HG02759 (cell line): ENCODE results near the gene PCNT.
"Not testable (repeated sequence)": the region's sequence is repeated elsewhere in the genome, so short reads cannot be mapped to it uniquely, and the experiment has no call there.

Experiments used
- ATAC-seq: cut with Tn5 transposase; IDR thresholded peaks from one replicate; pipeline ENCODE4 v1.9.1; 2021; ENCODE audit warnings: mild to moderate bottlenecking, moderate library complexity; ENCODE audit not compliant: unreplicated experiment

The PCNT gene

DNA sequence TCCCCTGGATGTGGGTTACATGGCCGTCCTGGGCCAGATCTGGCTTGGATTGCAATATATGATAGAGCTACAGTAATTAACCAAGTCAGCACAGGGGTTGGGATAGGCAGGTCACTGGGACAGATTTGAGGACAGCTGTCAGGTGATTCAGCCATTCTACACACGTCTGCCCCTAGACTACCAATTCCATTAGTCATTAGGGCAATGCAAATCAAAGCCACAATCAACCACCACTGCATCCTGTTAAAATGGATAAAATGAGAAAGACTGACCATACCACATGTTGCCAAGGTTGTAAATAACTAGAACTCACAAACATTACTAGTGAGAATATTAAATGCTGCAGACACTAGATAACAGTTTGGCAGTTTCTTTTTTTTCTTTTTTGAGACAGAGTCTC lies 16.3 kb upstream of the PCNT start:
- ATAC-seq = no peak

DNA sequence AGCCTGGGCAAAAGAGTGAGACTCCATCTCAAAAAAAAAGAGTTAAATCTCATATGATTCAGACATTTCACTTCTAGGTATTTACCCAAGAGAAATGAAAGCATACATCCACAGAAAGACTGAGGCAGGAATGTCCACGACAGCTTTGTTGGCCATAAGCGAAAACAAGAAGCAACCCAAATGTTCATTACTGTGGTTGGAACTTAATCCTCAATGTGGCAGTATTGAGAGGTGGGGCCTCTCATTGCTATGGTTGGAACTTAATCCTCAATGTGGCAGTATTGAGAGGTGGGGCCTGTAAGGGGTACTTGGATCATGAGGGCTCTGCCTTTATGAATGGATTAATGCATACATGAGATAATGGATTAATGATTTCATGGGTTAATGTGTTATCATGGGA lies 15.5 kb upstream of the PCNT start:
- no peak for ATAC-seq

DNA sequence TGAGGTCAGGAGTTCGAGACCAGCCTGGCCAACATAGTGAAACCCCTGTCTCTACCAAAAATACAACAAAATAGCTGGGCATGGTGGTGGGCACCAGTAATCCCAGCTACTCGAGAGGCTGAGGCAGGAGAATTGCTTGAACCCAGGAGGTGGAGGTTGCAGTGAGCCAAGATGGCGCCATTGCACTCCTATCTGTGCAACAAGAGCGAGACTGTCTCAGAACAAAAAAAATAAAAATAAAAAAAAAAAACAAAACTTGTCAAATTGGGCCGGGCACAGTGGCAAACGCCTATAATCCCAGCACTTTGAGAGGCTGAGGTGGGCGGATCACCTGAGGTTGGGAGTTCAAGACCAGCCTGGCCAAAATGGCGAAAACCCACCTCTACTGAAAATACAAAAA lies 13.7 kb upstream of the PCNT start:
- not testable (repeated sequence) for ATAC-seq

DNA sequence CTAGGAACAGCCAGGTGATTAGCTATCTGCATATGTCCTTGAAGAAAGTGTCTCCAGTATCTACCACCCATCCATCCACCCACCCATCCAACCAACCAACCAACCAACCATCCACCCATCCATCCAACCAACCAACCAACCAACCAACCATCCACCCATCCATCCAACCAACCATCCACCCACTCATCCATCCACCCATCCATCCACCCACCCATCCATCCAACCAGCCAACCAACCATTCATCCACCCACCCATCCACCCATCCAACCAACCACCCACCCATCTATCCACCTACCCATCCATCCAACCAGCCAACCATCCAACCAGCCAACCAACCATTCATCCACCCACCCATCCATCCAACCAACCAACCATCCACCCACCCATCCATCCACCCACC lies 12.4 kb upstream of the PCNT start:
- ATAC-seq = no peak

DNA sequence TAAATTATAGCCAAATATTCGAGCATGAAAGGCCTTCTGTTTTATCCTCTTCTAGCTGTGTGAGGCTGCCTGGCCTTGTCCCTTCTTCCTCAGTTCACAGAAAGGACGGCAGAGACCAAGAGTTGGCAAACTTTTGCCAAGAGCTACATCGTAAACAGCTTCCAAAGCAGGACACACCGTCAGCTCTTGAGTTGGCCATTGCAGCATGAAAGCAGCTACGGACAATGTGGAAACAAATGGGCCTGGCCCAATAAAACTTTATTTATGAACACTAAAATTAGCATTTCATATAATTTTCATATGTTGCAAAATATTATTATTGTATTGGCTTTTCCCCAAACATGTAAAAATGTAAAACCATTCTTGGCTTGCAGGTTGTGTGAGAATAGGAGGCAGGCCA lies 11.0 kb upstream of the PCNT start:
- no peak for ATAC-seq

DNA sequence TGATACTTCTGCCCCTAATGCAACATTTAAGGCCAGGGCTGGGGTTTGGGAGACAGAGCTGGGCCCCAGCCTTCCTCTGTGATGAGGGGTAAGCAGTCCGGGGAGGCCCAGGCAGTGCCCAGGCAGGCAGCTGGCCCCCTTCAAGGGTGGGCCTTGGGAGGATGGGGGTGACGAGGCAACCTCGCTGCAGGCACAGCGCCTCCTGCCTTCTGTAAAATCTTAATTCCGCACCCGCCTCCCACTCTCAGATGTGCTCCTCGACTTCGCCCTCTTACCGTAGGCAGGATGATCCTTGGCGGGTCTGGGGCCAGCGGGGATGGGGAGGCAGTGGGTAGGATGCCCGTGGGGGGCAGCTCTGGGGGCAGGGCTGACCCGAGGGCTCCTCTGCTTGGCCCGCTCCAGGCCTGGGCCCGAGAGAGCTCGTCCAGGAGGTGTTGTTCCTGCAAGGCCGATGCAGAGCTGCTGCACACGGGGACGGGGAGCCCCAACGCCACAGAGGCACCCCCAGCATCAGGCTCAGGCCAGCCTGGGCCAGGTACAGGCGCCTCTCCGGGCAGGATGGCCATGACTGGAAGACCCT lies 9.4 kb upstream of the PCNT start:
- ATAC-seq = no peak

DNA sequence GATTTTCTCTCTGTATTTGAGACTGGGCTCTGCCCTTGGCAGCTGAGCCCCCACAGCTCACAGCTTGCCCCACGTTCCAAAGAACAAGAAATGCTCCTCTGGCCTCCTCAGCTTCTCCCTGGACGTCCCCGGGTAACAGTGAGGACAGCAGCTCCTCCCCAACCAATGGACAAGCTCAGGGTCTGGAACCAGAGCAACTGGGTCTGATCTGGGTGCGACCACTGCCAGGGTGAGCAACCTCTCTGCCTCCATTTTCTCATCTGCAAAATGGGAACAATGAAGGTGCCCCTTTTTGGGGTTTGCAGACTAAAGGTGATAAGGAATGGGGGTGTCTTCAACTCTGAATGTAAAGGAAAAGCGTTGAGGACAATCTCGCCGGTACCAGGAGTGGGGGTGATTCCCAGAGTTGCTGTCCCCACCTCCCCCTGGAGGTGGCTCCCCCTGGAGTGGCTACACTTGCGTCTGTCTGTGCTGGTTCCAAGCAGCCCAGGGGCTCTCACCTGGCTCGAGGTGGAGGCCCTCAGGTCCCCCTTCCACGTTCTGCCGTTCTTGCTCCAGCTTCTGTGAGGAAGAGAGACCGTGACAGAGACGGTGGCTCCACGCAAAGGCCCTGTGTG lies 7.1 kb upstream of the PCNT start:
- no peak for ATAC-seq

DNA sequence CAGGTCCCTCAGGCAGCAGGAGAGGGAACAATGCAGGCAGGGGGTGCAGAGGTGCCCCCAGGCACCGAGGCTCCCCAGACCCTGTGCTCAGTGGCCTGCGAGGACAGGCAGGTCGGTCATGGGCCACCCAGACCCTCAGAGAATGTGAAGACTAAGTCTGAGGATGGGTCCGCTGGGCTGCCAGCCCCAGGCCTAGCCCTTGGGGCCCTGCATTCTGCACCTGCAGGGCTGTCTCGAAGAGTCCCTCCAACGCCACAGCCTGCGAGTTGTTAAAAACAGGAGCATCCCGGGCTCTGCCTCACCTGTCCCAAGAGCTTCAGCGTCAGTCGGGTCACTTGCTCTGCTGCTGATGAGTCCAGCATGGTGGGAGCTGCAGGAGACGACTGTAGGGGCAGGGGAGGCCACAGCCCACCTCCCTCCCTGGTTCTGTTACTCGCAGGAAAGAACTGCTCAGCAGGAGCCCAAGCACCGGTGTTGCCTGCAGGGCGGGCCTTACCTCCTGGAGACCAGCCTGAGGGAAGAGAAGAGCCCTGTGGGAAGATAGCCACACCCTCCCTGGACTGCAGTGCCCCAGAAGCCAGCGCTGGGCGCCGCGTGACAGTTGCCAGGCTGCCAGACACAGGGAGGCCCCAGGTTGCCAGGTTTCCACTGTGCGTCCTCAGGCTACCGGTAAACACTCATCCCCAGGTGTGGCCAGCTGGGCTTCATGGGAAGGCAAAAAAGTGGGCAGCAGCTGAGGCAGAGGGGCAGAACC lies 6.1 kb upstream of the PCNT start:
- no peak for ATAC-seq

DNA sequence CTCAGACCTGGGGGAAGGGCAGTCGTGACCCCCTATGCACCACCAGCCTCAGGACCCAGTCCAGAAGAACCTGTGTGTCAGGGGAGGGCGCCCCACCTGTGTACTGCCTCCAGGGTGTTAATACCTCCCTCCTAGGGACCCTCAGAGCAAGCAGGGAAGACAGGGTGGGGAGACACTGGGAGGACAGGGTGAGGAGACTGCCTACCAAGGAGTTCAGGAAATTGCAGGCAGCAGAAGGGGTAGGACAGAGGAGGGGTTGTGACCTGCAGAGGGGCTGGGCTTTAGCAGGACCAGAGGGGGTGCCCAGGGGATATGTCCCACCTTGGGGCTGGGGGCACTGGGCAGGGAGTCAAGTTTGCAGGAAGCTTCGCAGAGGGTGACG lies 5.5 kb upstream of the PCNT start:
- ATAC-seq = no peak

DNA sequence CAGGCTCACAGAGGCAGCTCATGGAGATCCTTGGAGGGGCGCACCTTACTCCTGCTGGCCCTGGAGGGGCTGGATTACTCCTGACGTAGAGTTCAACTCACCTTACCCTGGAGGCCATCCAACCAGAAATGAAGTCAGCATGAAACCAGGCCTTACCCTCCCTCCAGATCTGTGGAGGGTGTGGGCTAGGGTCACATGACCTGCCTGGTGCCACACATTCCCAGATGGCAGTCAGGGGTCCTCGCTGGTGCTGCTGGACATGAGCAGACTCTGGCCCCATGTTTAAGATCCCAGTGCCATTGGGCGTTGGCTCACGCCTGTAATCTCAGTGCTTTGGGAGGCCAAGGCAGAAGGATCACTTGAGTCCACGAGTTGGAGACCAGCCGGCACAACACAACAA lies 4.8 kb upstream of the PCNT start:
- no peak for ATAC-seq

DNA sequence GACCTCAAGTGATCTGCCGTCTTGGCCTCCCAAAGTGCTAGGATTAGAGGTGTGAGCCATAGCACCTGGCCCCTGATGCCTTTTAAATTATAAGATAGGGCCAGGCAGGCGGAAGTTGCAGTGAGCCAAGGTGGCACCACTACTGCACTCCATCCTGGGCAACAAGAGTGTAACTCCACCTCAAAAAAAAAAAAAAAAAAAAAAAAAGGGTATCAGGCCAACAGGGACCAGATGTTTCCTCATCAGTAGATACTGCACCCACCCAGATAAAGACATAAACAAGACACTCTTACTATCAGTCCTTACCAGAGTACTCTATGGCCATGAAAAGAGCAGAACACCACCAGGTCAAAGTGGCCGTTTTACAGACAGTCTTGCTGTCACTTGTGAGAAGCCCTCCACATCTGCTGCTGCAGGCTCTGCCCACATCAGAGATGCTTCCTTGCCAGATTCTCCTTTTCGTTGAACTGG lies 3.6 kb upstream of the PCNT start:
- no peak for ATAC-seq

DNA sequence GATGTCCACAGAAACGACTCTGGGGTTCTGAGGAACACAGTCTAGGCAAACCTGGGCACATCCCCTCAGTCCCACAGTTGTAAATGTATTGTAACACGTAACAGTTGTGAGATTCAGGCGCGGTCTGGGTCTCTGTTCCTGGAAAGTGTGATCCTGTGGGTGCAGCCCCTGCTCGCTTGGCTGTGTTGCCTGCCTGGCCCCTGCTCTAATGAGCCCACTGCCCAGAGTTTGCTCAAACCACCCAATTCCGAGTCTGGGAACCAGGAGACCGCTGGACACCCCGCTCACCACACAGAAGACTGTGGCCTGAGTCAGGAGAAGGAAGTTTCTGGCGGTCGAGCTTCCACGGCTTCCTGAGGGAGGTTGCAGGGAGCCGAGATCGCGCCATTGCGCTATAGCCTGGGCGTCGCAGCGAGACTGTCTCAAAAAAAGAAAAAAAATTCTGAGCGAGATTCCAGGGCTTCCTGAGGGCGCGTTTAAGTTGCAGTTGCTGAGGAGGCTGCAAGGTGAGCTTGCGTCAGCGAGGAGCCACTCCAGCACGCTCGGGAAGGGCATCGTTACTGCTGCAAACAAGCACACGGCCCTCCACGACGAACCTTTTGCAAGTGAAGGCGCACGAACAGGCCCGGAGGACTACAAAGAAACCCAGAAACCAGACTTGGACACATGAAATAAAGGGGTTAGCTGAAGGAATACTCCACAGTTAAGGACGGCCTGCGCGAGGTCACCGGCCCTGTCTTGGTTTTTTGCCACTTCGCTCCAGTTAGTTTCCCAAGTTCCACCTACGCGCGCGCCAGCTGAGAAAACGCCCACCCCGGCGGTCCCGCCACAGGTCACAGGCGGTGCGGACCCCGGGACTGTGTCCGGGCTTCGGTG lies 1.4 kb upstream of the PCNT start:
- no peak for ATAC-seq

DNA sequence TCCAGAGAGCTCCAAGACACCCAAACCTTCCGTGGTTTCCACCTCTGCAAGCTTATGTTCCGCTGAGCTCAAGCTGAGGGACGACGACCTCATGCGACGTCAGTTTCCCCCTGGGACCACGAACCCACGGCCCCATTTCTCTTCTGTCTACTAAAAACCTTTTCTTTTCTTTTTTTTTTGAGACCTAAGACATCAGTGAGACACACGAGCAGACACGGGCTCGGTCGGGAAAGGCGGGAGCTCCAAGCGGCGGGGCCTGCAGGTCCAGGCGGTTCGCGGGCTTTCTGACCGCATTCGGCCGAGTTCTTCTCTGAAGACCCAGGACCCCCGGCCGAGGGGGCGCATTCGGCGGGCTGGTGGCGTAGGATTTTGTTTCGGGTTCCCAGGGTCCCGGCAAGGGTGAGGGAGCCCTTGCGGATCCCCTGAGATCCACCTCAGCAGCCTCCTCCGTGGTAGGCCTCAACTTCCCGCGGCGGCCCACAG lies 688 bp upstream of the PCNT start:
- no peak for ATAC-seq

DNA sequence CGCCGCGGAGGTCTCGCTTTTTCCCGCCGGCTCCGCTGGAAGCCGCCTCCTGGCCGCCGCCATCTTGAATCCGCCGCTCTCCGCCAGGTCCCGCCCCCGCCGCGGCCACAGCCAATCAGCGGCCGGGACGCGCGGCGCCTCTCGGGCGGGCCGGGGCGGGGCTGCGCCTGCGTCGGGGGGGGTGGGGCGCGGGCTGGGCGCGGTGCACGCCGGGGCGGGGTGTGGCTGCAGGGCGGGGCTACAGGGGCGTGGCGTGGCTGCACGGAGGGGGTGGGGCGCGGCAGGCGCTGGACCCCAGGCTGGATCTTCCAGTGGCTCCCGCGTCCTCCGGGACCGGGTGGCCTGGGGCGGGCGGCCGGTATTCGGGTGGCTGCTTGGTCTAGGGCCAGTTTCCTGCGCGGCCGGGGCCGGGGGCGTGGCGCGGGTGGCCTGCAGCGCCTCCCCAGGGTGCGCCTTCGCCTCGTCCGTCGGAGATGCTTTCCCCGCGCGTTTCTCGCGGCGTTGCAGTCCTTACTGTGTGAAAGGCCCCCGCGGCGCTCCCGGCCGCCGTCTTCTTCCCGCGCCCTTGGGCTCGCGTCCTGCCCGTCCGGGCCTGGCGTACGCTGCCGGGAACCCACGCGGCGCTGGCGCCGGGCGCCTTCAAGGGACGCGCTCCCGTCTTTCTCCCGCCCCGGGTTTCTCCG lies 575 bp downstream of the PCNT start:
- peak; percentile 65 for ATAC-seq

DNA sequence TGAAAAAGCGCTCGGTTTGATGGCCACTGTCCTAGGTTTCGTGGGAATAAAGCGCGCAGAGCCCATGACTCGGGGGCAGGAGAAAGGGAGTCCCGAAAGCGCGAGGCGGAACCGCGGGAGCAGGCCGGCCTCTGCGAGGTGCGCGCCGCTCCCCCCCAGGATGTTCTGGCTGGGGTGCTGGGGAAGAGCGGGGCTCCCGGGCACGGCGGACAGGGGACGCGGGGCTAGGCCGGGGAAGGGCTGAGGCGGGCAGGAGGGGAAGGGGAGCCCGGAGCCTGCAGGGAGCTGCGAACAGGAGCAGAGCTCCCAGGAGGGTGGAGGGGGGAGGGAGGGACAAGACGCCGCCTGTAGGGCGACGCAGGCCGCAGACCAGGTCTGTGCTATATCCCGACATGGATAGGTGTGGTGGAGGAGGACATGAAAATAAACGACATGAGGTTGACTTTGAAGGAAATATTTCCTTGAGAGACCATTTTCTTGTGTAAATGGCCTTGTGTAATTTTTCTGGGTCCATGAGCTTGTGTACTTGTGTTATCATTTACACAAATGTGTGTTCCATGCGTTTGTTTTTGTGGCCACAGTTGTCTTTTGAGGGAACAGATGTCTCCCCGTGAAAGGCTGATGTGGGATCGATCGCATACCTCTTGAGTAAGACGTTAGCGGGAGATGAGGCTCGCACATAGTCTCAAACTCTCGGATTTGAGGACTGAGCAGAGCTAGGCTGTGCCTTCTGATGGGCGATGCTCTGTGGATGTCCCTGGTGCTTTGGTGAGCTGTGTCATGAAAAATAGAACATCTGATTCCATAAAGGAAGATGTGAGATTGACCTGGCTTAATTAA lies 1.3 kb downstream of the PCNT start:
- ATAC-seq = no peak

DNA sequence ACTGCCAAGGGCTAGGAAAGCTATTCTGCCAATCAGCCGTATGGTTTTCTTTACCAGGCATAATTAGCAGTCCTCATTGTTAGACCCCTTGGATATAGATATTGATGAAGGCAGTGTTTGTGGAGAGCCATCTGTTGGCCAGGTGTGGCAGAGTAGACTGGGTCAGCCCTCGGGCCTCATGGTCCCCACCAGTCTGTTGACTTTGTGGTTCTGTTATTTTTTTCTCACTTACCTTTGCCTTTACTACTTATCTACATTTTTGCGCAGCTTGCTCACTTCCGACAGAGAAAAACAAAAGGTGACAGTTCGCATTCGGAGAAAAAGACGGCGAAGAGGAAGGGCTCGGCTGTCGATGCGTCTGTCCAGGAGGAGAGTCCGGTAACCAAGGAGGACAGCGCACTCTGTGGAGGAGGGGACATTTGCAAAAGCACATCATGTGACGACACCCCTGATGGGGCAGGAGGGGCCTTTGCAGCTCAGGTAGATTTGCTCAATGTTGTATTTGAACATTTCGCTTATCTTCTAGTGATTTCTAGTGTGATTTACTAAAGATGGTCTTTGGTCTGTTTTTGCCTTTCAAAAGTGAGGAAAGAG lies 2.3 kb downstream of the PCNT start:
- no peak for ATAC-seq

DNA sequence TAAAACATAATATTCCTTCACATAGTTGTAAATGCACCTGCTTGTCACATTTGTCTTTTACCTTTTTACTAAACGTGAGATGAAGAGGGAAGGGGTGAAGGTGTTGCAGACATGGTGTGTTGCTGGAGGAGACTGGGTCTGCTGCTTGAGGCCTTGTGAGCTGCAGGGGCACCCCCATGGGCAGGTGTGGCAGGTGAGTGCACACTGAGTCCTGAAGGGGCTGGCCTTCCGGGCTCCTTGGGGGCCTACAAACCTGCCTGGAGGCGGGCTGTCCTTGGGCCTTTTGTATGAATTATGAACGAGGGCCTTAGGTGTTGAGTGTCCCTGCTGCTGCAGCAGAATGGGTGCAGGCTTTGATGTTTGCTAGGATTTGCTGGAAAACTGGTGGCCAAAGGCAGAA lies 3.8 kb downstream of the PCNT start:
- no peak for ATAC-seq

DNA sequence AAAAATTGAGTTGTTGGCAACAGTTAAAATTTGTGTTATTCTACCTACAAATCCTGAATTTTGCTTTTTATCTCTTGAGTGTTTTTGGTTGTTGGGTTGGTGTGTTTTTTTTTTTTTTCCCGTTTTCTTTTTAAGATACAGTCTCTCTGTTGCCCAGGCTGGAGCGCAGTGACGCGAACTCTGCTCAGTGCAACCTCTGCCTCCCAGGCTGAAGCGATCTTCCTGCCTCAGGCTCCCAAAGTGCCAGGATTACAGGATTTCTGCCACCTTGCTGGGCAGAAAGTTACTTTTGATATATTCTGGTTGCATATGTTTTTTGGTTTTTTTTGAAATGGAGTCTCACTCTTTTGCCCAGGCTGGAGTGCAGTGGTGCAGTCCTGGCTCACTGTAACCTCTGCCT lies 4.2 kb downstream of the PCNT start:
- ATAC-seq = no peak

DNA sequence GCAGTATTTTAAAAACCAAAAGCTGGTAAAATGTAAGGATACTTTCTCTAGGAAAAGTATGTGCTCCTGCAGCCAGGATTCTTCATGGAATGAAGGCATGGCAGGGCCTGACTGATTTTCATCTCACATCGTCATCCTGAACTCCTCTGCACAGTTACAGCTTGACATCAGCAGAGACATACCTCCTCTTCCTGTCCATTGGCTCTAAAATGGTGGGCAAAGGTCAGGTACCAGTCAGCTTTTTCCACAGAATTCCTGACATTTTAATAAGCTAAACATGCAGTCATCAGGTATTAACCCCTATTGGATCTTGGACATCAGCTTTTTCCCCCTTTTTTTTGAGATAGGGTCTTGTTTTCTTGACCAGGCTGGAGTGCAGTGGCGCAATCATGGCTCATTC lies 5.8 kb downstream of the PCNT start:
- no peak for ATAC-seq
